Skeletal muscle cell (primary cell): ENCODE measurements around the gene PPP1R2C.

Experiments used
- DNase-seq: peaks from one replicate; pipeline ENCODE4 v3.0.0-alpha.2; 2010; ENCODE audit warnings: low read depth
- H3K4me3 ChIP-seq: 2 replicates; pipeline ENCODE4 v1.5.1; 2011; ENCODE audit warnings: low read depth, mild to moderate bottlenecking, control low read depth, low read length, moderate library complexity

The PPP1R2C gene

GRCh38 chrX:42752730-42753129 is 25.2 kb downstream of the PPP1R2C start:
- DNase-seq, result no peak
- no peak overlapping the region for H3K4me3 ChIP-seq

- H3K4me3 ChIP-seq, result no peak overlapping the region
- peak; percentile 13 for DNase-seq
Measured at GRCh38 chrX:42751573-42751972, 26.4 kb downstream of the PPP1R2C start.

- H3K4me3 ChIP-seq, result no peak overlapping the region
- DNase-seq, result no peak
Measured at GRCh38 chrX:42748067-42748850, 29.7 kb downstream of the PPP1R2C start.

- no peak for DNase-seq
- no peak overlapping the region for H3K4me3 ChIP-seq
Measured at GRCh38 chrX:42746606-42747005, 31.4 kb downstream of the PPP1R2C start.

GRCh38 chrX:42740456-42740855 is 37.5 kb downstream of the PPP1R2C start:
- DNase-seq, result no peak
- no peak overlapping the region for H3K4me3 ChIP-seq

GRCh38 chrX:42739741-42740140 is 38.2 kb downstream of the PPP1R2C start:
- DNase-seq, result no peak
- H3K4me3 ChIP-seq, result no peak overlapping the region

- no peak overlapping the region for H3K4me3 ChIP-seq
- no peak for DNase-seq
Measured at GRCh38 chrX:42739258-42739657, 38.7 kb downstream of the PPP1R2C start.

GRCh38 chrX:42738552-42738951 is 39.4 kb downstream of the PPP1R2C start:
- no peak overlapping the region for H3K4me3 ChIP-seq
- no peak for DNase-seq

GRCh38 chrX:42735250-42735649 is 42.7 kb downstream of the PPP1R2C start:
- DNase-seq, result no peak
- H3K4me3 ChIP-seq, result no peak overlapping the region

GRCh38 chrX:42732506-42732905 is 45.5 kb downstream of the PPP1R2C start:
- DNase-seq, result peak; percentile 12

More at GRCh38 chrX:42732506-42732905, 45.5 kb downstream of the PPP1R2C start:
- H3K4me3 ChIP-seq, result no peak overlapping the region
